ENCODE data around the gene ZNF227.

The ZNF227 gene

DNA sequence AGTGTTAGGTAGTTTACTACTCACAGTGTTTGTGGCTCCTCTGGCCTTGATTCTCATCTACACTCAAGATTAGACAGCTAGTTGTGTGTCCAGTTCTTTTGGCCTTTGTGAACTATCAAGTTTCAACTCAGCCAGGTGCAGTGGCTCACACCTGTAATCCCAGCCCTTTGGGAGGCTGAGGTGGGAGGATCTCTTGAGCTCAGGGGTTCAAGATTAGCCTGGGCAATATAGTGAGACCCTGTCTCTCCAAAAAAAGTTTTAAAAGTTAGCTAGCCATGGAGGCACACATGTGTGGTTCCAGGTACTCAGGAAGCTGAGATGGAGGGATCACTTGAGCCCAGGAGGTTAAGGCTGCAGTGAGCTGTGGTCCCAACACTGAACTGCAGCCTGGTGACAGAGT, 31.4 kb upstream of the ZNF227 start:
- Mint-ChIP-seq H3K27ac (no peak overlapping the region), H3K4me1 (no peaks in the 10 kb centered on the region), H3K27me3 (ENCODE audit: low read depth) (no peaks in the 10 kb centered on the region), H3K4me3 (no peak overlapping the region), H3K9me3 (peaks cover 61% of the 10 kb centered on the region), H3K36me3 (ENCODE audit: low read depth) (peaks cover 38% of the 10 kb centered on the region)
- TF ChIP-seq, protein P1, sequence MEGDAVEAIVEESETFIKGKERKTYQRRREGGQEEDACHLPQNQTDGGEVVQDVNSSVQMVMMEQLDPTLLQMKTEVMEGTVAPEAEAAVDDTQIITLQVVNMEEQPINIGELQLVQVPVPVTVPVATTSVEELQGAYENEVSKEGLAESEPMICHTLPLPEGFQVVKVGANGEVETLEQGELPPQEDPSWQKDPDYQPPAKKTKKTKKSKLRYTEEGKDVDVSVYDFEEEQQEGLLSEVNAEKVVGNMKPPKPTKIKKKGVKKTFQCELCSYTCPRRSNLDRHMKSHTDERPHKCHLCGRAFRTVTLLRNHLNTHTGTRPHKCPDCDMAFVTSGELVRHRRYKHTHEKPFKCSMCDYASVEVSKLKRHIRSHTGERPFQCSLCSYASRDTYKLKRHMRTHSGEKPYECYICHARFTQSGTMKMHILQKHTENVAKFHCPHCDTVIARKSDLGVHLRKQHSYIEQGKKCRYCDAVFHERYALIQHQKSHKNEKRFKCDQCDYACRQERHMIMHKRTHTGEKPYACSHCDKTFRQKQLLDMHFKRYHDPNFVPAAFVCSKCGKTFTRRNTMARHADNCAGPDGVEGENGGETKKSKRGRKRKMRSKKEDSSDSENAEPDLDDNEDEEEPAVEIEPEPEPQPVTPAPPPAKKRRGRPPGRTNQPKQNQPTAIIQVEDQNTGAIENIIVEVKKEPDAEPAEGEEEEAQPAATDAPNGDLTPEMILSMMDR (IDR thresholded peaks at IDR 0.05; ENCODE audit: unreplicated experiment in 3 of 3) = no peak

DNA sequence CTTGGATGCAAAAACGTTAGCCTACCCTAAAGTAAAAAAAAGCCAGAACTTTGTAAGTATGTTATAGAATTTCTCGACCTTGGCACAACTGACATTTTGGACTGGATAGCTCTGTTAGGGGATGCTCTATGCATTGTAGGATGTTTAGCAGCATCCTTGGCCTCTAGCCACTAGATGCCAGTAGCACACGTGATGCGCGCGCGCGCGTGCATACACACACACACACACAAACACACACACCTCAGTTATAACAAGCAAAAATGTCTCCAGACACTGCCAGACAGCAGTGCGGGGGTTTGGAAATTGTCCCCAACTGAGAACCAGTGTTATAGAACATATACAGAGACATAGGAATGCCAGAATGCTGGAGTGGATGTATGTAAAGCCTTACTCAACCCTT, 30.2 kb upstream of the ZNF227 start:
- TF ChIP-seq, protein P1 (IDR thresholded peaks at IDR 0.05; ENCODE audit: unreplicated experiment in 3 of 3) = no peak
- H3K9me3 Mint-ChIP-seq = peaks cover 50% of the 10 kb centered on the region
- H3K27me3 Mint-ChIP-seq (ENCODE audit: low read depth) = no peaks in the 10 kb centered on the region
- peaks cover 27% of the 10 kb centered on the region for H3K36me3 Mint-ChIP-seq (ENCODE audit: low read depth)
- no peak overlapping the region for H3K27ac Mint-ChIP-seq
- no peak overlapping the region for H3K4me3 Mint-ChIP-seq
- H3K4me1 Mint-ChIP-seq = no peaks in the 10 kb centered on the region

DNA sequence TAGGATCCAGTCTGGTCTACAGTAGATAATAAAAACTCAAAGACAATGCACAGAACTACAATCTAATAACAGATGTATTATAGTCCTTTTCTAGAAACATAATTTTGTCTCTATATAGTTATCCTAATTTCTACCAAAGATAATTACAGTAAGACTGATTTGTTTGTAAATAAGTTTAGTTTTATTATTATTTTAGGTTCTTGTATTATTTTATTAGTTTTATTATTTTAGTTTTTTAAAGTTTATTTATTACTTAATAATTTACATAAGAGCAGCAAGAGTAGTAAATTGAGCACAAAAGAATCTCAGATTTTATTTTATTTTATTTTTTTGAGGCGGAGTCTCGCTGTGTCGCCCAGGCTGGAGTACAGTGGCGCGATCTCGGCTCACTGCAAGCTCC, 22.3 kb upstream of the ZNF227 start:
- Mint-ChIP-seq H3K4me3 (no peak overlapping the region), H3K4me1 (no peaks in the 10 kb centered on the region), H3K27ac (no peak overlapping the region), H3K27me3 (ENCODE audit: low read depth) (no peaks in the 10 kb centered on the region), H3K36me3 (ENCODE audit: low read depth) (peaks cover 22% of the 10 kb centered on the region), H3K9me3 (peaks cover 33% of the 10 kb centered on the region)
- TF ChIP-seq, protein P1 (IDR thresholded peaks at IDR 0.05; ENCODE audit: unreplicated experiment in 3 of 3) = no peak

DNA sequence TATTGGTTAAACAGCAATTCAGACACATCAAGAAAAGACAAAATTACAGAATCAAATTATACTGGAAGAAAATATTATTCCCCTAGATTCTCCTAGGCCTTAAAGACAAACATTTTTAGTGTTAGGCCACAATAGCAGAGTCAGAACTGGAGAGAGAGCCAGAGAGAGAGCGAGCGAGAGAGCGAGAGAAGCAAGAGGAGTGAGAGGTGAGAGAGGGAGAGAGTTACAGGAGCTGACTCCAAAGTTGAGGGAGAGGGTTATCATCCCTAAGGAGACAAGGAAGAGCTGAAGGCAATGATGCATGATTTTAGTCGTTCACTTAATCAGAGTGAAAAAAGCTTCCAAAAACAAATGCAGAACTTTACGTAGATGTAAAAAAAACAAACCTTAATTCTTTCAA, 20.2 kb upstream of the ZNF227 start:
- Mint-ChIP-seq H3K27me3 (ENCODE audit: low read depth) (no peaks in the 10 kb centered on the region), H3K4me1 (no peaks in the 10 kb centered on the region), H3K27ac (no peak overlapping the region), H3K4me3 (no peak overlapping the region), H3K9me3 (peaks cover 29% of the 10 kb centered on the region), H3K36me3 (ENCODE audit: low read depth) (peaks cover 40% of the 10 kb centered on the region)
- TF ChIP-seq, protein P1 (IDR thresholded peaks at IDR 0.05; ENCODE audit: unreplicated experiment in 3 of 3) = no peak

DNA sequence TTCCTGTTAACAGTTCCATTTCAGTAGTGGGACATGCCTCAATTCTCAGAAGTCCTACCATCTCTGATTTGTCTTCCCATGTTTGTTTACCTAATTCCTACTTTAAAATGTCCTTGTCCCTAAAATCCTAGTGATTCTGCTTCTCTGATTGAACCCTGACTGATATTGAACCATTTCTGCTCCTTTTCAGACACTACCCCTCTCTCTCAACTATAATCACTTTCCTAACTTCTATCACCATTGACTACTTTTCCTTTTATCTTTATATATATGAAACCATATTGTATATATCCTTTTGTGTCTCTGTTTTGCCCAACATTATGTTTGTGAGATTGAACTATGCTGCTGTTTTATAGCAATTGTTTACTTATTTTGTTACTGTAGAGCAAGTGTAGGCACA, 15.6 kb upstream of the ZNF227 start:
- Mint-ChIP-seq H3K4me3 (no peak overlapping the region), H3K27me3 (ENCODE audit: low read depth) (no peaks in the 10 kb centered on the region), H3K9me3 (peaks cover 8% of the 10 kb centered on the region), H3K27ac (no peak overlapping the region), H3K4me1 (no peaks in the 10 kb centered on the region), H3K36me3 (ENCODE audit: low read depth) (peaks cover 30% of the 10 kb centered on the region)
- TF ChIP-seq, protein P1 (IDR thresholded peaks at IDR 0.05; ENCODE audit: unreplicated experiment in 3 of 3) = no peak

DNA sequence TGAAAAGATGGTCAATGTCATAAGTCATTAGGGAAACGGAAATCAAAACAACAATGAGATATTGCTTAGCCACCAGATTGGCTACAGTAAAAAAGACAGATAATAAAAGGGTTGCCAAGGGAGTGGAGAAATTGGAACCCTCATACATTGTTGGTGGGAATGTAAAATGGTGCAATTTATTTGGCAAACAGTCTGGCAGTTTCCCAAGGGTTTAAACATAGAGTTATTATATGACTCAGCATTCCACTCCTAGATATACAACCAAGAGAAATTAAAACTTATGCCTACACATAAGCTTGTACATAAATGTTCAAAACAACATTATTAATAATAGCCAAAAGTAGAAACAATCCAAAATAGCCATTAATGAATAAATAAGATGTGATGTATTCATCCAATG, 9.9 kb upstream of the ZNF227 start:
- Mint-ChIP-seq H3K27me3 (ENCODE audit: low read depth) (peaks cover 13% of the 10 kb centered on the region), H3K4me3 (no peak overlapping the region), H3K36me3 (ENCODE audit: low read depth) (peaks cover 12% of the 10 kb centered on the region), H3K4me1 (peaks cover 5% of the 10 kb centered on the region), H3K27ac (no peak overlapping the region), H3K9me3 (peaks cover 22% of the 10 kb centered on the region)
- TF ChIP-seq, protein P1 (IDR thresholded peaks at IDR 0.05; ENCODE audit: unreplicated experiment in 3 of 3) = no peak

Measured in nephron (organoid).